Keratinocyte (primary cell): ENCODE measurements around the gene KLRF2.

Experiments used
- EZH2 ChIP-seq: IDR thresholded peaks from one replicate; pipeline ENCODE4 v1.6.1; 2012; ENCODE audit warnings: inconsistent platforms, mild to moderate bottlenecking, low read length, moderate library complexity
- TF ChIP-seq, protein P1 (sequence below), 3 experiments: IDR thresholded peaks in 1 of 3; conservative IDR thresholded peaks in 1 of 3; optimal IDR thresholded peaks in 1 of 3; 2 replicates in 2 of 3; 3 replicates in 1 of 3; pipeline versions ENCODE3 to v1.5.1; 2011; ENCODE audit warnings: low read length in 3 of 3, mild to moderate bottlenecking in 3 of 3, moderate library complexity in 2 of 3, control low read depth in 1 of 3, inconsistent platforms in 1 of 3; ENCODE audit not compliant: insufficient read depth in 2 of 3; ENCODE audit errors: extremely low read depth in 1 of 3

DNA sequence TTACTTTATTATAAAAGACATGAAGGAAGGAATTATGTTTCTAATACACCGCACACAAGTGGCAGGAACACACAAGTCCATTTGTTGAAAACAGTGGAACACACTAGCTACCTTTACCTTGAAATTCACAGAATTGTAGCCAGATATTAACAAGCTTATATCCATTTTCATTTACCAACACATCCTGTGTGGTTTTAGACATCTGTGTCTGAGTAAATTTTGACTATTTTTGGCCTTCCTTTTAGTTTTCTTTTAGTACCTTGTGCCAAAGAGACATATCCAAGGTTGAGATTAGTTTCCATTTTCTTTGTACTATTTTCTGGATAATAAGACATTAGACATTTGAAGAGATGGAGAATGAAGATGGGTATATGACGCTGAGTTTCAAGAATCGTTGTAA, at the start of gene KLRF2:
- no peak for TF ChIP-seq EZH2
- TF ChIP-seq, protein P1, sequence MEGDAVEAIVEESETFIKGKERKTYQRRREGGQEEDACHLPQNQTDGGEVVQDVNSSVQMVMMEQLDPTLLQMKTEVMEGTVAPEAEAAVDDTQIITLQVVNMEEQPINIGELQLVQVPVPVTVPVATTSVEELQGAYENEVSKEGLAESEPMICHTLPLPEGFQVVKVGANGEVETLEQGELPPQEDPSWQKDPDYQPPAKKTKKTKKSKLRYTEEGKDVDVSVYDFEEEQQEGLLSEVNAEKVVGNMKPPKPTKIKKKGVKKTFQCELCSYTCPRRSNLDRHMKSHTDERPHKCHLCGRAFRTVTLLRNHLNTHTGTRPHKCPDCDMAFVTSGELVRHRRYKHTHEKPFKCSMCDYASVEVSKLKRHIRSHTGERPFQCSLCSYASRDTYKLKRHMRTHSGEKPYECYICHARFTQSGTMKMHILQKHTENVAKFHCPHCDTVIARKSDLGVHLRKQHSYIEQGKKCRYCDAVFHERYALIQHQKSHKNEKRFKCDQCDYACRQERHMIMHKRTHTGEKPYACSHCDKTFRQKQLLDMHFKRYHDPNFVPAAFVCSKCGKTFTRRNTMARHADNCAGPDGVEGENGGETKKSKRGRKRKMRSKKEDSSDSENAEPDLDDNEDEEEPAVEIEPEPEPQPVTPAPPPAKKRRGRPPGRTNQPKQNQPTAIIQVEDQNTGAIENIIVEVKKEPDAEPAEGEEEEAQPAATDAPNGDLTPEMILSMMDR (optimal IDR thresholded peaks at IDR 0.05 in 1 of 3, IDR thresholded peaks at IDR 0.05 in 1 of 3, conservative IDR thresholded peaks at IDR 0.05 in 1 of 3; ENCODE audit: extremely low read depth in 1 of 3, insufficient read depth in 2 of 3, low read length in 3 of 3): no peak
